ENCODE results near the gene GDNF. TPM values are rescaled to one million over a fixed set of nuclear protein-coding genes. Genes with fewer than 3 reads are reported as not detected.
"Not testable (repeated sequence)": the region's sequence is repeated elsewhere in the genome, so short reads cannot be mapped to it uniquely, and the experiment has no call there.

GDNF gene
- total RNA-seq, 4 donors from 2014 or later, result 2.0 to 10.1 (median 5.0) TPM

DNA sequence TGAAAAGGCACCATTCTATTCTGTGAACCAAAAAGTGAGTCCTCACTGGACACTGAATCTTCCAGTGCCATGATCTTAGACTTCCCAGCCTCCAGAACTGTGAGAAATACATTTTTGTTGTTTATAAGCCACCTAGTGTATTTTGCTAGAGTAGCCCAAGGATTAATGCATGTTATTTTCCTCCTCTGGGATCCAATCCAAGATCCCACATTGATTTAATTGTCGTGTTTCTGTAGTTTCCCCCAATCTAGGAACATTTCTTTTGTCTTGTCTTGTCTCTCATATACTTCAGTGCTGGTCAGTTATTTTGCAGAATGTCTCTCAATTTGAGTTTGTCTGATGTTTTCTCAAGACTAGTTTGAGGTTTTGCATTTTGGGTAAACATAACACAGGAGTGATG, 36.4 kb downstream of the GDNF start:
- Histone ChIP-seq H3K4me1 (peaks cover 0 to 36% (median 28%) of the 10 kb centered on the region in 4 donors), H3K27me3 (no peaks in the 10 kb centered on the region), H3K4me3 (no peak overlapping the region), H3K9me3 (no peaks in the 10 kb centered on the region), H3K36me3 (no peaks in the 10 kb centered on the region), H3K27ac (replicated peaks in 1 of 4) (no peak overlapping the region)
- WGBS, result 29% methylated on average over 1 of the region's 1 CpG
- TF ChIP-seq, protein P1, sequence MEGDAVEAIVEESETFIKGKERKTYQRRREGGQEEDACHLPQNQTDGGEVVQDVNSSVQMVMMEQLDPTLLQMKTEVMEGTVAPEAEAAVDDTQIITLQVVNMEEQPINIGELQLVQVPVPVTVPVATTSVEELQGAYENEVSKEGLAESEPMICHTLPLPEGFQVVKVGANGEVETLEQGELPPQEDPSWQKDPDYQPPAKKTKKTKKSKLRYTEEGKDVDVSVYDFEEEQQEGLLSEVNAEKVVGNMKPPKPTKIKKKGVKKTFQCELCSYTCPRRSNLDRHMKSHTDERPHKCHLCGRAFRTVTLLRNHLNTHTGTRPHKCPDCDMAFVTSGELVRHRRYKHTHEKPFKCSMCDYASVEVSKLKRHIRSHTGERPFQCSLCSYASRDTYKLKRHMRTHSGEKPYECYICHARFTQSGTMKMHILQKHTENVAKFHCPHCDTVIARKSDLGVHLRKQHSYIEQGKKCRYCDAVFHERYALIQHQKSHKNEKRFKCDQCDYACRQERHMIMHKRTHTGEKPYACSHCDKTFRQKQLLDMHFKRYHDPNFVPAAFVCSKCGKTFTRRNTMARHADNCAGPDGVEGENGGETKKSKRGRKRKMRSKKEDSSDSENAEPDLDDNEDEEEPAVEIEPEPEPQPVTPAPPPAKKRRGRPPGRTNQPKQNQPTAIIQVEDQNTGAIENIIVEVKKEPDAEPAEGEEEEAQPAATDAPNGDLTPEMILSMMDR (IDR thresholded peaks at IDR 0.05), result no peak
- TF ChIP-seq POLR2AphosphoS5 (IDR thresholded peaks at IDR 0.05), result no peak
- no peak for TF ChIP-seq EP300 (IDR thresholded peaks at IDR 0.05)
- DNase-seq (ENCODE audit: extremely low spot score), result no peak
- intact Hi-C loops (cut with DNase I), result no loop called here

DNA sequence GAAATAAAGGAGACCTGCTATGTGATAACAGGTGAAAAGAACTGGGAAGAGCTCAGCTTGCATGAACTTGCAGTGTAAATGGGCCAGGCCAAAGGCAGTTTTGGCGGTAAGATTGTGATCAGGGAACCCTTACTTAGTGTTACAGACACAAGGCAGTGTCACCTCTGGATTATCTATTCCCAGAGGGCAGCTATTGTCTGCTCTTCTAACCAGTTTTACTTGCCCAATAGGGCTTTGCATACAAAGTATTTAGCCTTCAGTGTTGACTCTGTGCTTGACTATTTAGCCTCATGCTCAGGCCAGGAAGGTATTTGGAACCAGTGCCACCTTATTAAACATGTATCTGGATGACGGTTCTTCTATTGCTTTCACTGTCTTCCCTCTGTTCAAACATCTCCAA, 38.3 kb downstream of the GDNF start:
- intact Hi-C loops (cut with DNase I), result no loop called here
- Histone ChIP-seq H3K4me1 (peaks cover 0 to 26% (median 24%) of the 10 kb centered on the region in 4 donors), H3K9me3 (no peaks in the 10 kb centered on the region), H3K27ac (replicated peaks in 1 of 4) (no peak overlapping the region), H3K27me3 (no peaks in the 10 kb centered on the region), H3K36me3 (no peaks in the 10 kb centered on the region), H3K4me3 (no peak overlapping the region)
- WGBS, result 87% methylated on average over 2 of the region's 2 CpGs
- TF ChIP-seq EP300 (IDR thresholded peaks at IDR 0.05) (no peak), POLR2AphosphoS5 (IDR thresholded peaks at IDR 0.05) (no peak), POLR2A (IDR thresholded peaks at IDR 0.05; ENCODE audit: low read depth) (no peak)
- TF ChIP-seq, protein P1 (IDR thresholded peaks at IDR 0.05), result no peak
- DNase-seq (ENCODE audit: extremely low spot score), result no peak

DNA sequence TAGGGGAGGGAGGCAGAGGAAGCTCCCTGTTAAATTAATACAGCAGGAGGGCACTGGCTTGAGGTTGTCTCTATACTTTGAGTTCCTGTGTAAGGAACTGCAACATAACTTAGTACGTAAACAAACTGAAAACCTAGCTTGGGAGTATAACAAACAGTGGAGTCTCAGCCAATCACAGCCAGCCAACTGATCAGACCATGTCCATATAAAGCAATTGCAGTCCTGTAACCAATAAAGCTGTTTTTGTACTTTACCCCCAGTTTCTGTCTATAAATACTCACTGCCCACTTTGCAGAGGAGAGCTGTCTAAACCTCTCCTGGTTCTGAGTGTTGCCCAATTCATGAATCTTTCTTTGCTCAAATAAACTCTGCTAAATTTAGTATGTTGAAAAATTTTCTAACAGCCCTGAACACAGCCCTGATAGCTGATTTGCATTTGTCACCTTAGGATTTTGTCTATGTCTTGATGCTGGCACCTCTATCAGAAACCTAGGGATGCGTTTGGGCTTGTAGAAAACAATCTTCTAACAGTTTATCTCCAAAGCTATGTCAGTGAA, 39.9 kb downstream of the GDNF start:
- intact Hi-C loops (cut with DNase I), result no loop called here
- Histone ChIP-seq H3K4me1 (peaks cover 0 to 10% (median 9%) of the 10 kb centered on the region in 4 donors), H3K27ac (replicated peaks in 1 of 4) (no peak overlapping the region), H3K9me3 (peaks cover 0 to 9% (median 1%) of the 10 kb centered on the region in 4 donors), H3K36me3 (no peaks in the 10 kb centered on the region), H3K4me3 (no peak overlapping the region), H3K27me3 (no peaks in the 10 kb centered on the region)
- DNase-seq (ENCODE audit: extremely low spot score), result no peak
- no peak for TF ChIP-seq POLR2AphosphoS5 (IDR thresholded peaks at IDR 0.05)
- TF ChIP-seq EP300 (IDR thresholded peaks at IDR 0.05), result no peak
- TF ChIP-seq POLR2A (IDR thresholded peaks at IDR 0.05; ENCODE audit: low read depth), result no peak
- WGBS, result 78% methylated on average over 2 of the region's 2 CpGs

DNA sequence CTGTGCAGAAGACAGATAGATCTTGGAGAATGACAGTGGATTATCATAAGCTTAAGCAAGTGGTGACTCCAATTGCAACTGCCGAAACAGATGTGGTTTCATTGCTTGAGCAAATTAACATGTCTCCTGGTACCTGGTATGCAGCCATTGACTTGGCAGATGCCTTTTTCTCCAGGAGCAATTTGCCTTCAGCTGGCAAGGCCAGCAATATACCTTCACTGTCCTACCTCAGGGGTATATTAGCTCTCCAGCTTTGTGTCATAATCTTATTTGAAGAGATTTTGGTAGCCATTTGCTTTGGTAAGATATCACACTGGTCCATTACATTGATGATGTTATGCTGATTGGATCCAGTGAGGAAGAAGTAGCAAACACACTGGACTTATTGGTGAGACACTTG, 43.4 kb downstream of the GDNF start:
- H3K27ac ChIP-seq (replicated peaks in 1 of 4); DNase-seq (ENCODE audit: extremely low spot score); H3K4me1 ChIP-seq; intact Hi-C loops (cut with DNase I); H3K27me3 ChIP-seq; H3K36me3 ChIP-seq; H3K4me3 ChIP-seq: not testable (repeated sequence)
- 100% methylated on average over 1 of the region's 1 CpG for WGBS
- H3K9me3 ChIP-seq, result peaks cover 0 to 15% (median 8%) of the 10 kb centered on the region in 4 donors

DNA sequence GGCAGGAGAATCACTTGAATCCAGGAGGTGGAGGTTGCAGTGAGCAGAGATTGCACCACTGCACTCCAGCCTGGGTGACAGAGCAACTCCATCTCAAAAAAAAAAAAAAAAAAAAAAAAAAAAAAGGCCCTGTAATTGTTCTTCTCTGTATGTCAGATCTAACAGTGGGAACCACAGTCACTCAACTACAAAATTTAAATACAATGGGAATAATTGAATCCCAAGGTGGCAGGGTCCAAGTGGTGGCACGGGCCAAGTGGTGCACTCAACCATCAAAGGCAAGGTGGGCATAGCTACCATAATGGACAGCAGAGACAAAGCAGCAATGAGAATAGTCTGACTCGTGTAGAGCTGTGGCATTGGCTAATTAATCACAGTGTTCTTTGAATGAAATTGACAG, 44.5 kb downstream of the GDNF start:
- peaks cover 0 to 15% (median 8%) of the 10 kb centered on the region in 4 donors for H3K9me3 ChIP-seq
- intact Hi-C loops (cut with DNase I); H3K4me3 ChIP-seq; DNase-seq (ENCODE audit: extremely low spot score); H3K27me3 ChIP-seq; H3K27ac ChIP-seq (replicated peaks in 1 of 4); H3K4me1 ChIP-seq; H3K36me3 ChIP-seq: not testable (repeated sequence)
- 35% methylated on average over 2 of the region's 2 CpGs for WGBS

DNA sequence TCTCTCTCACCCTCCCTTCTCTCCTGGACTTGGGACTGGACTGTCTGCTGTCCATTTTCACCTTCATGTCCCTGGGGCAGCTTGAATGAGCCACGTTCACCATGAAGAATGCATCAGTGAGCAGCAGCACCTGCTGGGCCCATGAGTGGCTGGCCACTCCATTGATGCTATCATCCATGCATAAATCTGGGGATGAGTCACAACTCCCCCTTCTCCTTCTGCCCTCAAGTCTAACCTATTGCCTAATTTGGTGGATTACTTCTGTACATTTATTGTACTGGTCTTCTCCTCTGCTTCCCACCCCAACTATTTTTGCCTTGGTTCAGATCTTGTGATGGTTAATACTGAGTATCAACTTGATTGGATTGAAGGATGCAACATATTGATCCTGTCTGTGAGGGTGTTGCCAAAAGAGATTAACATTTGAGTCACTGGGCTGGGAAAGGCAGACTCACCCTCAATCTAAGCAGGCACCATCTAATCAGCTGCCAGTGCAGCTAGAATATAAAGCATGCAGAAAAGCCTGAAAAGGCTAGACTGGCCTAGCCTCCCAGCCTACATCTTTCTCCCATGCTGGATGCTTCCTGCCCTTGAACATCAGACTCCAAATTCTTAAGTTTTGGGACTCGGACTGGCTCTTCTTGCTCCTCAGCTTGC, 46.7 kb downstream of the GDNF start:
- no peak for DNase-seq (ENCODE audit: extremely low spot score)
- no peak overlapping the region for H3K4me3 ChIP-seq
- H3K27ac ChIP-seq (replicated peaks in 1 of 4), result no peak overlapping the region
- no peaks in the 10 kb centered on the region for H3K27me3 ChIP-seq
- no peaks in the 10 kb centered on the region for H3K36me3 ChIP-seq
- TF ChIP-seq EP300 (IDR thresholded peaks at IDR 0.05) (no peak), POLR2AphosphoS5 (IDR thresholded peaks at IDR 0.05) (no peak), POLR2A (IDR thresholded peaks at IDR 0.05; ENCODE audit: low read depth) (no peak)
- TF ChIP-seq, protein P1 (IDR thresholded peaks at IDR 0.05), result no peak
- intact Hi-C loops (cut with DNase I), result no loop called here
- peaks cover 0 to 12% (median 7%) of the 10 kb centered on the region in 4 donors for H3K4me1 ChIP-seq
- peaks cover 0 to 15% (median 8%) of the 10 kb centered on the region in 4 donors for H3K9me3 ChIP-seq
- WGBS, result 79% methylated on average over 2 of the region's 2 CpGs
